NK-92 treated with Interleukin-12 subunit alpha and Interleukin-12 subunit beta, amount 100 ng/mL, for 24 hours (cell line): ENCODE data around the gene TRIM77.
"Not testable (repeated sequence)": the region's sequence is repeated elsewhere in the genome, so short reads cannot be mapped to it uniquely, and the experiment has no call there.

Source experiments
- DNase-seq: peaks from one replicate; lab custom pipeline; 2025; lab: John Stamatoyannopoulos, UW

Gene TRIM77, protein sequence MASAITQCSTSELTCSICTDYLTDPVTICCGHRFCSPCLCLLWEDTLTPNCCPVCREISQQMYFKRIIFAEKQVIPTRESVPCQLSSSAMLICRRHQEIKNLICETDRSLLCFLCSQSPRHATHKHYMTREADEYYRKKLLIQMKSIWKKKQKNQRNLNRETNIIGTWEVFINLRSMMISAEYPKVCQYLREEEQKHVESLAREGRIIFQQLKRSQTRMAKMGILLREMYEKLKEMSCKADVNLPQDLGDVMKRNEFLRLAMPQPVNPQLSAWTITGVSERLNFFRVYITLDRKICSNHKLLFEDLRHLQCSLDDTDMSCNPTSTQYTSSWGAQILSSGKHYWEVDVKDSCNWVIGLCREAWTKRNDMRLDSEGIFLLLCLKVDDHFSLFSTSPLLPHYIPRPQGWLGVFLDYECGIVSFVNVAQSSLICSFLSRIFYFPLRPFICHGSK

DNA sequence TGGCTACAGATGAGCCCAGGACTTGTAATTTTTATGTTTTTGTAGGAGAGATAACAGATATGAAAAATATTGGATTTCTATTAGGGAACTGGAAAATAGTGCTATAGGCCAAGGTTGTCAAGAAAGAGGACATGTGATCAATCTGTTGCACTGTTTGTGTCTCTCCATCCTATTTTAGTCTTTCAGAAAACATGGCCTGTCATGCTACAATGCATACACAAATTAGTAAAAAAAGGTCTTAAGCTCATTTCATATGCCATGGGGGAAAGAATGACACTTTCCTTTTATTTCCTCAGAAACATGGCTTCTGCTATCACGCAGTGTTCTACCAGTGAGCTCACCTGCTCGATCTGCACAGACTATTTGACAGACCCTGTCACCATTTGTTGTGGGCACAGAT lies at the start of gene TRIM77:
Gene TRIM77 (plus strand): TSS at position 301 of the 400 bp plus-strand sequence. CDS start 0 bp downstream, at position 301.
- DNase-seq, result not testable (repeated sequence)

DNA sequence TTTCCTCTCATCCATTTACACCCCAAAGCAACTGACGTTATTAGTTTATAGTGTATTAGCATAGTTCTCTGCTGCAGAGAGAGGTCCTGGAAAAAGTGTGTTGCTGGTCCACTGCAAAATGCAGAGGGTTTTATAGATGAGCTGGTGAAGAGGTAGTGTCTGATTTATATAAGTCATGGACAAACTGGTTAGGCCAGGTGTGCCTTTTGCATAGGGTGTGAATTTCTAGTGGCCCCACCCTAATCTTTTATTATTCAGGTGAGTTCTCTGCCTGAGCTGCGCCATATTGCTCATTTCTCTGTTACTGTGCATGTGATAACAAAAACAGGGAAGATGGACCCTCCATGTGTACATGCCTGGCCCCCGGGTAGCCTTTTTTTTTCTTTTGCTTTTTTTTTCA lies 43.1 kb upstream of the TRIM77 start:
- no peak for DNase-seq

DNA sequence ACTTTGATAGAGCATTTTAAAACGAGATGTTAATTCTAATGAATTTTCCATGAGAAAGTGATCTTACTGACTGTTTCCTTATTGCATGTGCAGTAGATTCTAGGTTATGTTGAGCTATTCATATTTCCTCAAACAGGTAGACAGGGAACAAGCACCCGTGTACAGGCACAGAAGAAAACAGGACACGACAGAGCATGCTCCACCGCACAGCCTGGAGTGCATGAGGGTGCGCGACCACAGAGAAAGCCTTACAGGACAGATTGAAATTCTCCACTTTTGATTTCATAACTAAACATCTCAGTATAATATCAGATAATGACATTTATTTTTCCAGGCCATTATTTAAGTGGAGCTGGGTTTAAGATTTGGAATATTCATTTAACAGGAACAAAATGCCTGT lies 41.9 kb upstream of the TRIM77 start:
- DNase-seq, result not testable (repeated sequence)

DNA sequence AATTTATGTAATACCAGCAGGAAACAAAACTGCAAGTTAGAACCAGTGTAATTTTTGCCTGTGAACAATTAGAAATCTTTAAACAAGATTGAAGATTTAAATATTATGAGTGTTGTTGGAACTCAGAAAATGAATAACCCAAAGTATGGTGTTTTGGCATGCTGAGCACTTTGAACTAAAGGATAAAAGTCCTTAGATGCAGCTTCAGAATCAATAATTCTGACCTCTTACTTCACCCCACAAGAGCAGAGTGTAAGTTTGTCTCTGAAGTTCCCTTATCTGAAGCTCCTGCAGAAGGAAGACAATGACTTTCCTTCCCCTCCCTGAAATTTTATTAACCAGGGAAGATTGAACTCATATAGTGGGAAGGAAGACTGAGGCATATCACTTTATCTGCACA lies 40.5 kb upstream of the TRIM77 start:
- not testable (repeated sequence) for DNase-seq

DNA sequence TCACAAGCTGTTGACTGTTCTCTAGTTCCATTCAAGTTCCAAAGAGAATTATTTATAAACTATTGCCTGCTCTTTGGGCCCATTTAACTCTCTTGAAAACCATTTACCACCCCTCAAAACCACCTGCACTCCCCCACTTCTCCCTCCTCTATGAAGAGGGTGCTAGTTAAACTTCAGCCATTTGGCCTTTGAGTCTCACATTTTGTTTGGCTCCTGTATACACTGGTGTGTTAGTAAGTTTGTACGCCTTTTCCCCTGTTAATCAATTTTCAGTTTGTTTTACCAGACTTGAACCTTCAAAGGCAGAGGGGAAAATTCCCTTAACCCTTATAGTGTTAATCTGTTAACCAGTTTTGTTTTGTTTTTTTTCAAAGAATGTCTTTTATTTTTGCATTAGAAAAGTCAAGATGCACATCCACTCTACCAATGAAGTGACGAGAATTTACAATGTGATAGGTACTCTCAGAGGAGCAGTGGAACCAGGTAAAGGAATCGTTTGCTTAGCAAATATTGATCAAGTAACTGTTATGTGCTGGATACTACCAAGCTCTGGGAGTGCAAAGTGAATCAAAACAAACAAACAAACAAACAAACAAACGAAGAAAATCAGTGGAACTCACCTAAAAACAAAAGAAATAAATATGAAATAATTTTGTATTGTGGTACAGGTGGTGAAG lies 40.0 kb upstream of the TRIM77 start:
- DNase-seq, result not testable (repeated sequence)

DNA sequence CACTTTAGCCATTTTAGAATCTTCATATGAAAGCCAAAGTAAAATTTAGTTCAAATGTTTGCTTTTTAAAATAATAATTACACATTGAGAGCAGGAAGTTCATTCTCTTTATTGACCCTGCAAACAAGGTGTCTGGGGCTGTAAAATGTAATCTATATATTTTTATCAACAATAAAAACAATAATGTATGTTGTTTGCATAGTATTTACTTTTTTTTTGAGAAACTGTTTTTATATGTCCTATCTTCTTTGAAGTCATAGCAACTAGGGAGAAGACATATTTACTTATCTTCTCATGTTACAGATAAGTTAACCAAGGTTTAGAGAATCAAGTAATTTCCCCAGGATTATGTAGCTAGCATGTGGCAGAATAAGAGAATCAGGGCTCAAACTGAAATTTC lies 37.6 kb upstream of the TRIM77 start:
- not testable (repeated sequence) for DNase-seq

DNA sequence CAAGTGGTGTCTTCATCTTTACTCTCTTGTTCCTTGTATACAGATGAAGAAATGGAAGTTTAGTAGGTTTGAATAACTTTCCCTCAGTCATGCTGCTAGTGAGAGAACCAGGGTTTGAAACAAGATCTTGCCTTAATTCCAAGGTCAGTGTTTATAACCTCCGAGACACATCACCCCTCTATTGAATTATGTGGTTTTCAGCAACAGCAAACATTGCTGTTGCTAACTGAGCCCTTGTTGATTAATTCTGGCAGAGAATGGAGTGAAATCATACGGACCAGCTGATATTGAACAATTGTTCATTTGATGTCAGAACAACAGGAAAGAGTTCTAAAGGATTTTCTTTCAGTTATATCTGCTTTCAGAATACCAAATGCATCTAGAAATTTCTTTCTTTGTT lies 36.7 kb upstream of the TRIM77 start:
- not testable (repeated sequence) for DNase-seq

DNA sequence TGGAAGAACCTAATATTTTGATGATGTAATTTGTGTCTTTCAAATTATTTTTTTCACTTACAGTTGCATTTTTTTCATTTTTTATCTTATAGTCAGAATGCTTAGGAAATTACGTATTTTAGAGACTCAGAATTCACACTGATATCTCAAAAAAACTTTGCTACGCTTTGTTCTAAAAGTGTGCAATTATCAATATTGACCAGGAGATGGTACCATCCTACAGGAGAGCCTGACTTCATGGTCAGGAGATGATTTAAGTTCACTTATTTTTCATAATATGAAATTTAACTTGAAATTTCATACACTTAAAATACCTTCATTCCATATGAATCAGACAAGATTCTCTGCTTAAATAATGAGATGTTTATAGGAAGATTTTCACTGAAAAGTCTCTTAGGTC lies 34.7 kb upstream of the TRIM77 start:
- DNase-seq, result not testable (repeated sequence)

DNA sequence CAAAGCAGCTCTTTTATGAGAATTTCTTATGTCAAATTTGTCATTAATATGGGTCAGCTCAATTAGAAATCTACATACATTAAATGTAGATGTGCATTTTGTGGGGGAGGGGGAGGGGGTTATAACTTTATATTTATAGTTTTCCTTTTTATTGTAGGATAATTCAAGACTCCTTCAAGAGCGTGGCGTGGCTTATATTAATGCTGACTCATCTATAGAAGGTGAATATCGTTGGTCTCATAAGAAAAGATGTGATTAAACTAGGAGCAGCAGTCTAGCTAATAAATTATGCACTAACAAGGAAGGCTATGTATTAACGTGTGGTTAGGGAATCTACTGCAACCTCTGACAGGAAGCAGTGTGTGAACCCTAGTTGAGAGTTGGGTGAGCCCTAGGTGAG lies 34.2 kb upstream of the TRIM77 start:
- DNase-seq, result not testable (repeated sequence)

DNA sequence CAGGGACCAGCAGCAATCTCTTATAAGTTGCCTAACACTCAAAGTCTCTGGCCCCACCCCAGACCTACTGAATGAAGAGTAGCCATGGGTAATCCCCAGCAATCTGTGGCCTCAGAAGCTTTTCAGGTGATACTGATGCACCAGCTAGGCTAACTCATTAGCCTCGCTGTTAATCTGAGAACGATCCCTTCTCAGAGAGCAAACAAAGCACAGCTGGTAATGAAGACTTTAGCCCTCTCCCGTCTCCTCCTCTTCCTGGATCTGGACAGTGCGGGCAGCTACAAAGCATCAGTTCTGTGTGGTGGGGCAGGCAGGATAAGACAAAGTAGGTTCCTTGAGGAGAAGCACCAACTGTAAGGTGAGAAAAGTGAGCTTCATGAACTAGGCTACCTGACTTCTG lies 3.0 kb upstream of the TRIM77 start:
- not testable (repeated sequence) for DNase-seq

DNA sequence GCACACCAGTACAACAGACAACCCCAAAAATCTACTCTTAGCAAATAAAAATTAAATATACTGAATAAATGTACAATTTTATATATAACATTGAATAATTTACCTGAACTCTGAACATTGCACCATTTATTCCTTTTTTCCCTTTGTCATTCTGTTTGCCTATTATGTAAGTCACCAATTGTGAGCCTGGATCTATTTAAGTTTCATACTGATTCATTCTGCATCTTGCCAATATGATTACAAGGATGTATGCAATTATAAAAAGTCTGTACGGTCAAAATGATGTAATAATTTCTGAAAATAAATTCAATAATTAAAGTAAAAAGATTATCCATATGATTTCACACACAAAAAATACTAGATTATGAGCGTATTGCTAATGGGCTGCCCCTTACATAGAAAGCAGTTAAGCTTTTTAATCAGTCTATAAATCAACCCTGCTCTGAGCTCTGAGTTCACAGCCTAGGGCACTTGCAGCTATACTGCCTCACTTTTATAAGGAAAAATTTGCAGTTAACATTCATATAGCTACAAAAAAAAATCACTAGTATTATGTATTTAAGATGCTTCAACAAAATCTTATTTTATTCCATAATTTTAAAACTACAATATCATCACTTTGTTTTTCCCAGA lies 14.9 kb downstream of the TRIM77 start:
- DNase-seq, result not testable (repeated sequence)

DNA sequence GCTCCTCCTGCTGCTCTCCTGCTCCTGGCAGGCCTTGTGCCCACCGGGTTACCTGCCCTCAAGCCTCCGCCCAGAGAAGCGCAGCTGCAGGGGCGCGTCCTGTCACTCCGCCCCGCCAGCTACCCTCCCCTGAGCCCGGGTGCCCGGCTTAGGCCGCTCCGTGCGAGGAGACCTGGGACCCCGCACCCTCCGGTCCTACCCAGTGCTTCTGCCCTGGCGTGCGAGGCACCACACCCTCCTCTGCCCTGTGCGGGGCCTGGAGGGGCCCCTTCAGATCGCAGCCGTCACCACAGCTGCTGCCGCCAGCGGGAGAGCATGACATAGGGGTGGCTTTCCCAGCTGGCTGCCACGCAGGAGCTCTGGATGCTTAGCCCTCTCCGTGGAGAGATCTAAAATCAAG lies 20.1 kb downstream of the TRIM77 start:
- not testable (repeated sequence) for DNase-seq

DNA sequence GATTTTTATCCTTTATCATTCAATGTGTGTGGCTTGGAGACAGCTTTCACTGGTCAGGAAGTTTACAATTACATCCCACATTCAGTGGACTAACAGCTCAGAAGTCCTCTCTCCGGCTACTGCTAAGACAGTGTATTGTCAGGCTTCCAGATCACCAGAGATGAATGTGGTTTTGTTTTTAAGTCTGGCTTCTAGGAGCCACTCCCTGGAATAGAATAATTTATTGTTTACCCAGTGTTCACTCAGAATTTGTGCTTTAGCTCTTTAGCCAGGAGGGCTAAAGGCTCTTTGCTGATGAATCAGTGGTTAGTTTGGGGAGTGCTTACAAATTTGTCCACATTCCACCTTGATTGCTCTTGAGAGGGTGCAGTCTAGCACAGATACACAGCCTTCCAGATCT lies 26.5 kb downstream of the TRIM77 start:
- no peak for DNase-seq

DNA sequence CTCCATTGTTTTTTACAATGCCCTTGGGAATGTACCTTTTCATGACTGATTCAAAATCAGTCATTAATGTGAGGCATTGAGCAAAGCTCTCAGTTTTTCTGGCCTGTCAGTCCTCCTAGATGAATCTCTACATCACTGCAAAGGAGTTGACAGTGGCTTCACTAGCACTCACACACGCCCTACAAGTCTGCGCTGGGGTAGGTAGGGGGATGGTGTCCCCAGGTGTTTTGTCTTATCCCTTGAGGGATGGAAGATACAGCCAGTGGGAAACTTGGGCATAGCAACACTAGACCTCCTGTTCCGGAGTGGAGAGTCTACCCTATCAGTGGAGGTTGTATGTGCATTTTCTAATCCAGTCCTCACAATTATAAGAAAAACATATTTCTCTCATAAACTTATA lies 27.0 kb downstream of the TRIM77 start:
- DNase-seq, result no peak

DNA sequence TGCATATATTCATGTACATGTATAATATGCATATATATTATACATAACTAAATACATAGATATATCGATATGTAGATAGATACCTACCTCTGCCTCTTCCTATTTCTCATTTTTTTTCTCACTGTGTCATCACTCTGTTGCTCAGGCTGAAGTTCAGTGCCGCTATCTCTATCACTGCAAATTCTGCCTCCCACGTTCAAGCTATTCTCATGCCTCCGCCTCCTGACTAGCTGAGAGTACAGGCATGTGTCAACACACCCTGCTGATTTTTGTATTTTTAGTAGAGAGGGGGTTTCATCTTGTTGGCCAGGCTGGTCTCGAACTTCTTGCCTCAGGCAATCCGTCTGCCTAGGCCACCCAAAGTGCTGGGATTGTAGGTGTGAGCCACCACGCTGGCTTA lies 31.3 kb downstream of the TRIM77 start:
- DNase-seq, result not testable (repeated sequence)

DNA sequence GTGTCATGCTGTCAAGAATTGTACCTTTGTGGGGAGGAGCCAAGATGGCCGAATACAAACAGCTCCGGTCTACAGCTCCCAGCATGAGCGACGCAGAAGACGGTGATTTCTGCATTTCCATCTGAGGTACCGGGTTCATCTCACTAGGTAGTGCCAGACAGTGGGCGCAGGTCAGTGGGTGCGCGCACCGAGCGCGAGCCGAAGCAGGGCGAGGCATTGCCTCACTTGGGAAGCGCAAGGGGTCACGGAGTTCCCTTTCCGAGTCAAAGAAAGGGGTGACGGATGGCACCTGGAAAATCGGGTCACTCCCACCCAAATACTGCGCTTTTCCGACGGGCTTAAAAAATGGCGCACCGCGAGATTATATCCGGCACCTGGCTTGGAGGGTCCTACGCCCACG lies 34.1 kb downstream of the TRIM77 start:
- not testable (repeated sequence) for DNase-seq

DNA sequence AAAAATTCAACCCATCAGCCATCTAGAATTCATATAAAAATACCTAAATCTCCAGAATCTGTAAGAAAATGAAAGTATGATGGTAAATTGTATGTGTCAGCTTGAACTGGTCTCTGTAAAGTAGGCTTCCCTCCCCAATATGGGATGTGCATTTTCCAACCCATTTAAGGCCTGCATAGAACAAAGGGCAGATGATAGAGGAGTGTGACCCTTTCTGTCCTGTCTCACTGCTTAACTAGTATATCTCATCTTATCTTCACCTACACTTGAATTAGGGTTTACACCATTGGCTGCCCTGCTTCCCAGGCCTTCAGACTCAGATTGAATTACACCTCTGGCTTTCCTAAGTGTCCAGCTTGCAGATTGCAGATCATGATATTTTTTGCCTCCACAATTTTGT lies 40.7 kb downstream of the TRIM77 start:
- not testable (repeated sequence) for DNase-seq
